Myometrial cell (primary cell): ENCODE measurements around the gene ETS1. TPM values are rescaled to one million over a fixed set of nuclear protein-coding genes. Genes with fewer than 3 reads are reported as not detected.

Experiments
- total RNA-seq: library from RNA; depleted of rRNA; stranded (reverse); fragments of >200 nt; gene quantifications from 2 replicates; pipeline ENCODE4 v1.2.3, GENCODE V29; 2015

The ETS1 gene
- total RNA-seq = 30.8 and 32.8 TPM in 2 replicates

GRCh38 chr11:128587415-128587814 lies at the start of gene ETS1:
ETS1 (minus strand) TSS chr11:128587558; CDS start chr11:128573130, 14,428 bp downstream.

Other genes with a start within 250 kb of the ETS1 start
- 2.6 and 2.7 TPM in 2 replicates for gene FLI1, start 106.5 kb upstream of the ETS1 start, total RNA-seq